Measurements from ENCODE around the gene CAPN5. TPM values are rescaled to one million over a fixed set of nuclear protein-coding genes. Genes with fewer than 3 reads are reported as not detected.

CAPN5 gene
- total and polyA plus RNA-seq, 2 of the 8 experiments (the other 6 are each of a cell fraction or from before 2014, with no cell fraction given): 21.5 to 22.4 TPM

- TF ChIP-seq, protein P1, sequence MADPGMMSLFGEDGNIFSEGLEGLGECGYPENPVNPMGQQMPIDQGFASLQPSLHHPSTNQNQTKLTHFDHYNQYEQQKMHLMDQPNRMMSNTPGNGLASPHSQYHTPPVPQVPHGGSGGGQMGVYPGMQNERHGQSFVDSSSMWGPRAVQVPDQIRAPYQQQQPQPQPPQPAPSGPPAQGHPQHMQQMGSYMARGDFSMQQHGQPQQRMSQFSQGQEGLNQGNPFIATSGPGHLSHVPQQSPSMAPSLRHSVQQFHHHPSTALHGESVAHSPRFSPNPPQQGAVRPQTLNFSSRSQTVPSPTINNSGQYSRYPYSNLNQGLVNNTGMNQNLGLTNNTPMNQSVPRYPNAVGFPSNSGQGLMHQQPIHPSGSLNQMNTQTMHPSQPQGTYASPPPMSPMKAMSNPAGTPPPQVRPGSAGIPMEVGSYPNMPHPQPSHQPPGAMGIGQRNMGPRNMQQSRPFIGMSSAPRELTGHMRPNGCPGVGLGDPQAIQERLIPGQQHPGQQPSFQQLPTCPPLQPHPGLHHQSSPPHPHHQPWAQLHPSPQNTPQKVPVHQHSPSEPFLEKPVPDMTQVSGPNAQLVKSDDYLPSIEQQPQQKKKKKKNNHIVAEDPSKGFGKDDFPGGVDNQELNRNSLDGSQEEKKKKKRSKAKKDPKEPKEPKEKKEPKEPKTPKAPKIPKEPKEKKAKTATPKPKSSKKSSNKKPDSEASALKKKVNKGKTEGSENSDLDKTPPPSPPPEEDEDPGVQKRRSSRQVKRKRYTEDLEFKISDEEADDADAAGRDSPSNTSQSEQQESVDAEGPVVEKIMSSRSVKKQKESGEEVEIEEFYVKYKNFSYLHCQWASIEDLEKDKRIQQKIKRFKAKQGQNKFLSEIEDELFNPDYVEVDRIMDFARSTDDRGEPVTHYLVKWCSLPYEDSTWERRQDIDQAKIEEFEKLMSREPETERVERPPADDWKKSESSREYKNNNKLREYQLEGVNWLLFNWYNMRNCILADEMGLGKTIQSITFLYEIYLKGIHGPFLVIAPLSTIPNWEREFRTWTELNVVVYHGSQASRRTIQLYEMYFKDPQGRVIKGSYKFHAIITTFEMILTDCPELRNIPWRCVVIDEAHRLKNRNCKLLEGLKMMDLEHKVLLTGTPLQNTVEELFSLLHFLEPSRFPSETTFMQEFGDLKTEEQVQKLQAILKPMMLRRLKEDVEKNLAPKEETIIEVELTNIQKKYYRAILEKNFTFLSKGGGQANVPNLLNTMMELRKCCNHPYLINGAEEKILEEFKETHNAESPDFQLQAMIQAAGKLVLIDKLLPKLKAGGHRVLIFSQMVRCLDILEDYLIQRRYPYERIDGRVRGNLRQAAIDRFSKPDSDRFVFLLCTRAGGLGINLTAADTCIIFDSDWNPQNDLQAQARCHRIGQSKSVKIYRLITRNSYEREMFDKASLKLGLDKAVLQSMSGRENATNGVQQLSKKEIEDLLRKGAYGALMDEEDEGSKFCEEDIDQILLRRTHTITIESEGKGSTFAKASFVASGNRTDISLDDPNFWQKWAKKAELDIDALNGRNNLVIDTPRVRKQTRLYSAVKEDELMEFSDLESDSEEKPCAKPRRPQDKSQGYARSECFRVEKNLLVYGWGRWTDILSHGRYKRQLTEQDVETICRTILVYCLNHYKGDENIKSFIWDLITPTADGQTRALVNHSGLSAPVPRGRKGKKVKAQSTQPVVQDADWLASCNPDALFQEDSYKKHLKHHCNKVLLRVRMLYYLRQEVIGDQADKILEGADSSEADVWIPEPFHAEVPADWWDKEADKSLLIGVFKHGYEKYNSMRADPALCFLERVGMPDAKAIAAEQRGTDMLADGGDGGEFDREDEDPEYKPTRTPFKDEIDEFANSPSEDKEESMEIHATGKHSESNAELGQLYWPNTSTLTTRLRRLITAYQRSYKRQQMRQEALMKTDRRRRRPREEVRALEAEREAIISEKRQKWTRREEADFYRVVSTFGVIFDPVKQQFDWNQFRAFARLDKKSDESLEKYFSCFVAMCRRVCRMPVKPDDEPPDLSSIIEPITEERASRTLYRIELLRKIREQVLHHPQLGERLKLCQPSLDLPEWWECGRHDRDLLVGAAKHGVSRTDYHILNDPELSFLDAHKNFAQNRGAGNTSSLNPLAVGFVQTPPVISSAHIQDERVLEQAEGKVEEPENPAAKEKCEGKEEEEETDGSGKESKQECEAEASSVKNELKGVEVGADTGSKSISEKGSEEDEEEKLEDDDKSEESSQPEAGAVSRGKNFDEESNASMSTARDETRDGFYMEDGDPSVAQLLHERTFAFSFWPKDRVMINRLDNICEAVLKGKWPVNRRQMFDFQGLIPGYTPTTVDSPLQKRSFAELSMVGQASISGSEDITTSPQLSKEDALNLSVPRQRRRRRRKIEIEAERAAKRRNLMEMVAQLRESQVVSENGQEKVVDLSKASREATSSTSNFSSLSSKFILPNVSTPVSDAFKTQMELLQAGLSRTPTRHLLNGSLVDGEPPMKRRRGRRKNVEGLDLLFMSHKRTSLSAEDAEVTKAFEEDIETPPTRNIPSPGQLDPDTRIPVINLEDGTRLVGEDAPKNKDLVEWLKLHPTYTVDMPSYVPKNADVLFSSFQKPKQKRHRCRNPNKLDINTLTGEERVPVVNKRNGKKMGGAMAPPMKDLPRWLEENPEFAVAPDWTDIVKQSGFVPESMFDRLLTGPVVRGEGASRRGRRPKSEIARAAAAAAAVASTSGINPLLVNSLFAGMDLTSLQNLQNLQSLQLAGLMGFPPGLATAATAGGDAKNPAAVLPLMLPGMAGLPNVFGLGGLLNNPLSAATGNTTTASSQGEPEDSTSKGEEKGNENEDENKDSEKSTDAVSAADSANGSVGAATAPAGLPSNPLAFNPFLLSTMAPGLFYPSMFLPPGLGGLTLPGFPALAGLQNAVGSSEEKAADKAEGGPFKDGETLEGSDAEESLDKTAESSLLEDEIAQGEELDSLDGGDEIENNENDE (IDR thresholded peaks at IDR 0.05; ENCODE audit: insufficient replicate concordance, low read length): no peak
- no peak for TF ChIP-seq SIRT6 (IDR thresholded peaks at IDR 0.05; ENCODE audit: low read length)
- TF ChIP-seq KDM1A (IDR thresholded peaks at IDR 0.05; ENCODE audit: borderline replicate concordance, low read length): no peak
- no peak for TF ChIP-seq SAP30 (IDR thresholded peaks at IDR 0.05; ENCODE audit: insufficient read depth, insufficient replicate concordance, low read length)
- no peak for TF ChIP-seq MAX (IDR thresholded peaks at IDR 0.05)
- no peak for TF ChIP-seq CHD1 (IDR thresholded peaks at IDR 0.05; ENCODE audit: low read depth, low read length)
Measured at GRCh38 chr11:77093987-77094840, 27.4 kb downstream of the CAPN5 start (continued).
